HepG2 (cell line): ENCODE results near the gene IL32. TPM values are rescaled to one million over a fixed set of nuclear protein-coding genes. Genes with fewer than 3 reads are reported as not detected.

Experiments
- ARID3A ChIP-seq: IDR thresholded peaks from 2 replicates; pipeline ENCODE4 v1.6.1; 2012; ENCODE audit warnings: low read depth, low read length, improper control_type of control experiment
- CAMTA2 ChIP-seq: sonication (generic); formaldehyde crosslinking; IDR thresholded peaks from 2 replicates; pipeline ENCODE4 v1.4.0; 2020; ENCODE audit warnings: mild to moderate bottlenecking, missing genetic modification reagents, borderline replicate concordance
- E2F5 ChIP-seq: sonication (generic); formaldehyde crosslinking; conservative IDR thresholded peaks from 2 replicates; pipeline ENCODE4 v1.4.0; 2020; ENCODE audit warnings: missing genetic modification reagents
- FOXM1 ChIP-seq: sonication (generic); formaldehyde crosslinking; IDR thresholded peaks from 2 replicates; pipeline ENCODE4 v1.5.0; 2020; ENCODE audit warnings: missing genetic modification reagents
- MXI1 ChIP-seq: IDR thresholded peaks from 3 replicates; pipeline ENCODE4 v1.6.1; 2012; ENCODE audit warnings: low read depth, low read length, inconsistent platforms, borderline replicate concordance
- PRPF4 ChIP-seq: fragments of 200-400 bp; formaldehyde crosslinking; IDR thresholded peaks from 2 replicates; pipeline ENCODE4 v1.6.1; 2016; ENCODE audit warnings: low read length, low read depth; ENCODE audit not compliant: poor library complexity, severe bottlenecking
- RBM22 ChIP-seq: fragments of 200-400 bp; formaldehyde crosslinking; optimal IDR thresholded peaks from 2 replicates; pipeline ENCODE3; 2017; ENCODE audit warnings: mild to moderate bottlenecking, low read length, moderate library complexity
- ZBTB20 ChIP-seq: sonication (generic); formaldehyde crosslinking; IDR thresholded peaks from 2 replicates; pipeline ENCODE4 v1.8.1; 2023; ENCODE audit warnings: missing genetic modification reagents, low read depth, mild to moderate bottlenecking, borderline replicate concordance
- ZBTB34 ChIP-seq: sonication (generic); formaldehyde crosslinking; IDR thresholded peaks from 2 replicates; pipeline ENCODE4 v1.8.0; 2022; ENCODE audit warnings: mild to moderate bottlenecking, missing genetic modification reagents
- ZBTB44 ChIP-seq: sonication (generic); formaldehyde crosslinking; IDR thresholded peaks from 2 replicates; pipeline ENCODE4 v1.4.0; 2020; ENCODE audit warnings: missing genetic modification reagents
- ZKSCAN1 ChIP-seq: fragments of 150-350 bp; IDR thresholded peaks from 2 replicates; pipeline ENCODE4 v1.6.1; 2014; ENCODE audit warnings: low read length
- ZNF333 ChIP-seq: sonication (generic); formaldehyde crosslinking; IDR thresholded peaks from 2 replicates; pipeline ENCODE4 v1.4.0; 2020; ENCODE audit warnings: mild to moderate bottlenecking, missing genetic modification reagents, borderline replicate concordance
- ZNF34 ChIP-seq: sonication (generic); formaldehyde crosslinking; IDR thresholded peaks from 2 replicates; pipeline ENCODE4 v1.4.0; 2020; ENCODE audit warnings: mild to moderate bottlenecking, missing genetic modification reagents, borderline replicate concordance
- ZNF350 ChIP-seq: sonication (generic); formaldehyde crosslinking; IDR thresholded peaks from 2 replicates; pipeline ENCODE4 v1.4.0; 2020; ENCODE audit warnings: mild to moderate bottlenecking, low read depth, missing genetic modification reagents, borderline replicate concordance
- ZNF414 ChIP-seq: sonication (generic); formaldehyde crosslinking; IDR thresholded peaks from 2 replicates; pipeline ENCODE4 v1.5.0; 2020; ENCODE audit warnings: missing genetic modification reagents
- ZNF556 ChIP-seq: sonication (generic); formaldehyde crosslinking; IDR thresholded peaks from 2 replicates; pipeline ENCODE4 v1.4.0; 2020; ENCODE audit warnings: mild to moderate bottlenecking, missing genetic modification reagents, borderline replicate concordance
- ZNF724P ChIP-seq: sonication (generic); formaldehyde crosslinking; IDR thresholded peaks from 2 replicates; pipeline ENCODE4 v1.8.0; 2022; ENCODE audit warnings: missing genetic modification reagents, borderline replicate concordance
- ZSCAN31 ChIP-seq: sonication (generic); formaldehyde crosslinking; IDR thresholded peaks from 2 replicates; pipeline ENCODE4 v1.5.0; 2020; ENCODE audit warnings: low read depth, mild to moderate bottlenecking, missing genetic modification reagents
- polyA plus RNA-seq, 8 experiments: library from polyadenylated mRNA; depleted of rRNA in 3 of 8; stranded (reverse) in 7 of 8; unstranded in 1 of 8; fragments of >200 nt; fragmentation: Illumina TruSeq in 4 of 8; extraction: Trizol in 4 of 8; gene quantifications; 2 replicates each; pipeline versions ENCODE4 v1.2.1 to v1.2.3, GENCODE V29; 2011 to 2016; ENCODE audit warnings: low read depth in 4 of 8, missing spikeins in 1 of 8, mixed read lengths in 1 of 8; ENCODE audit not compliant: insufficient read depth in 1 of 8
- total RNA-seq, 5 experiments: library from RNA; depleted of rRNA; stranded (reverse); fragments of >200 nt; fragmentation: Illumina TruSeq; extraction: Trizol; gene quantifications; 2 replicates each; pipeline ENCODE4 v1.2.3, GENCODE V29; 2016; ENCODE audit warnings: low read depth in 1 of 5
- TF ChIP-seq, protein P1 (sequence below): sonication (generic); formaldehyde crosslinking; IDR thresholded peaks from 2 replicates; pipeline ENCODE4 v1.4.0; 2020; ENCODE audit warnings: missing genetic modification reagents, mild to moderate bottlenecking, borderline replicate concordance

IL32 gene
- total and polyA plus RNA-seq, 2 of the 13 experiments (the other 11 are each of a cell fraction or from before 2014, with no cell fraction given), result 115 to 165 TPM

GRCh38 chr16:3065069-3065741 is at the start of gene IL32 (continued):
- TF ChIP-seq ZBTB44 (no peak), ZNF724P (CRISPR knock-in tag) (no peak; the same call in 1 of the 2 replicates), RBM22 (no peak), ZNF556 (CRISPR knock-in tag) (no peak), ZSCAN31 (CRISPR knock-in tag) (no peak; the same call in 1 of the 2 replicates), E2F5 (CRISPR knock-in tag) (no peak), MXI1 (no peak; the same call in 2 of the 3 replicates), ZBTB20 (CRISPR knock-in tag) (no peak; the same call in 1 of the 2 replicates), ZNF34 (CRISPR knock-in tag) (no peak), PRPF4 (no peak), ZNF350 (CRISPR knock-in tag) (peak; percentile 62; the same call in 1 of the 2 replicates), ZBTB34 (CRISPR knock-in tag) (no peak; the same call in 1 of the 2 replicates), CAMTA2 (CRISPR knock-in tag) (no peak), ZKSCAN1 (no peak), FOXM1 (CRISPR knock-in tag) (no peak), ZNF414 (CRISPR knock-in tag) (peak; percentile 93), ZNF333 (CRISPR knock-in tag) (no peak), ARID3A (no peak)
- TF ChIP-seq, protein P1, sequence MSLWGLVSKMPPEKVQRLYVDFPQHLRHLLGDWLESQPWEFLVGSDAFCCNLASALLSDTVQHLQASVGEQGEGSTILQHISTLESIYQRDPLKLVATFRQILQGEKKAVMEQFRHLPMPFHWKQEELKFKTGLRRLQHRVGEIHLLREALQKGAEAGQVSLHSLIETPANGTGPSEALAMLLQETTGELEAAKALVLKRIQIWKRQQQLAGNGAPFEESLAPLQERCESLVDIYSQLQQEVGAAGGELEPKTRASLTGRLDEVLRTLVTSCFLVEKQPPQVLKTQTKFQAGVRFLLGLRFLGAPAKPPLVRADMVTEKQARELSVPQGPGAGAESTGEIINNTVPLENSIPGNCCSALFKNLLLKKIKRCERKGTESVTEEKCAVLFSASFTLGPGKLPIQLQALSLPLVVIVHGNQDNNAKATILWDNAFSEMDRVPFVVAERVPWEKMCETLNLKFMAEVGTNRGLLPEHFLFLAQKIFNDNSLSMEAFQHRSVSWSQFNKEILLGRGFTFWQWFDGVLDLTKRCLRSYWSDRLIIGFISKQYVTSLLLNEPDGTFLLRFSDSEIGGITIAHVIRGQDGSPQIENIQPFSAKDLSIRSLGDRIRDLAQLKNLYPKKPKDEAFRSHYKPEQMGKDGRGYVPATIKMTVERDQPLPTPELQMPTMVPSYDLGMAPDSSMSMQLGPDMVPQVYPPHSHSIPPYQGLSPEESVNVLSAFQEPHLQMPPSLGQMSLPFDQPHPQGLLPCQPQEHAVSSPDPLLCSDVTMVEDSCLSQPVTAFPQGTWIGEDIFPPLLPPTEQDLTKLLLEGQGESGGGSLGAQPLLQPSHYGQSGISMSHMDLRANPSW, result peak; percentile 54; the same call in 1 of the 2 replicates
